ENCODE data around the gene CEP126.
"Not testable (repeated sequence)": the region's sequence is repeated elsewhere in the genome, so short reads cannot be mapped to it uniquely, and the experiment has no call there.

DNA sequence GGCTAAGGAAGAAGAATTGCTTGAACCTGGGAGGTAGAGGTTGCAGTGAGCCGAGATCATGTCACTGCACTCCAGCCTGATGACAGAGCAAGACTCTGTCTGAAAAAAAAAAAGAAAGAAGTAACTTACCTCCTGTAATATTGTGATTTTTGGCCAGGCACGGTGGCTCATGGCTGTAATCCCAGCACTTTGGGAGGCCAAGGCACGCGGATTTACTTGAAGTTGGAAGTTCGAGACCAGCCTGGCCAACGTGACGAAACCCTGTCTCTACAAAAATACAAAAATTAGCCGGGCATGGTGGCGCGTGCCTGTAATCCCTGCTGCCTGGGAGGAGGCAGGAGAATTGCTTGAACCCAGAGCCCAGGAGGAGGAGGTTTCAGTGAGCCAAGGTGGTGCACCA lies 49.4 kb downstream of the CEP126 start:
- not testable (repeated sequence) for TF ChIP-seq POLR2AphosphoS5 (IDR thresholded peaks at IDR 0.05); POLR2A (IDR thresholded peaks at IDR 0.05; ENCODE audit: low read depth); EP300 (IDR thresholded peaks at IDR 0.05)
- TF ChIP-seq, protein P1, sequence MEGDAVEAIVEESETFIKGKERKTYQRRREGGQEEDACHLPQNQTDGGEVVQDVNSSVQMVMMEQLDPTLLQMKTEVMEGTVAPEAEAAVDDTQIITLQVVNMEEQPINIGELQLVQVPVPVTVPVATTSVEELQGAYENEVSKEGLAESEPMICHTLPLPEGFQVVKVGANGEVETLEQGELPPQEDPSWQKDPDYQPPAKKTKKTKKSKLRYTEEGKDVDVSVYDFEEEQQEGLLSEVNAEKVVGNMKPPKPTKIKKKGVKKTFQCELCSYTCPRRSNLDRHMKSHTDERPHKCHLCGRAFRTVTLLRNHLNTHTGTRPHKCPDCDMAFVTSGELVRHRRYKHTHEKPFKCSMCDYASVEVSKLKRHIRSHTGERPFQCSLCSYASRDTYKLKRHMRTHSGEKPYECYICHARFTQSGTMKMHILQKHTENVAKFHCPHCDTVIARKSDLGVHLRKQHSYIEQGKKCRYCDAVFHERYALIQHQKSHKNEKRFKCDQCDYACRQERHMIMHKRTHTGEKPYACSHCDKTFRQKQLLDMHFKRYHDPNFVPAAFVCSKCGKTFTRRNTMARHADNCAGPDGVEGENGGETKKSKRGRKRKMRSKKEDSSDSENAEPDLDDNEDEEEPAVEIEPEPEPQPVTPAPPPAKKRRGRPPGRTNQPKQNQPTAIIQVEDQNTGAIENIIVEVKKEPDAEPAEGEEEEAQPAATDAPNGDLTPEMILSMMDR (IDR thresholded peaks at IDR 0.05) = not testable (repeated sequence)

All from esophagus muscularis mucosa (tissue), 4 donors.